Neural progenitor cell (in vitro differentiated cells): ENCODE data around the gene NKAIN2.

Source experiments
- EZH2phosphoT487 ChIP-seq: fragments of 200-600 bp; sonication (generic); IDR thresholded peaks from 2 replicates; pipeline ENCODE4 v1.6.1; 2017; ENCODE audit warnings: antibody characterized with exemption
- TF ChIP-seq, protein P1 (sequence below): fragments of 200-600 bp; sonication (generic); IDR thresholded peaks from 2 replicates; pipeline ENCODE4 v1.5.1; 2017; ENCODE audit warnings: antibody characterized with exemption, mild to moderate bottlenecking

GRCh38 chr6:124119596-124119995 lies 315.9 kb downstream of the NKAIN2 start:
- TF ChIP-seq, protein P1, sequence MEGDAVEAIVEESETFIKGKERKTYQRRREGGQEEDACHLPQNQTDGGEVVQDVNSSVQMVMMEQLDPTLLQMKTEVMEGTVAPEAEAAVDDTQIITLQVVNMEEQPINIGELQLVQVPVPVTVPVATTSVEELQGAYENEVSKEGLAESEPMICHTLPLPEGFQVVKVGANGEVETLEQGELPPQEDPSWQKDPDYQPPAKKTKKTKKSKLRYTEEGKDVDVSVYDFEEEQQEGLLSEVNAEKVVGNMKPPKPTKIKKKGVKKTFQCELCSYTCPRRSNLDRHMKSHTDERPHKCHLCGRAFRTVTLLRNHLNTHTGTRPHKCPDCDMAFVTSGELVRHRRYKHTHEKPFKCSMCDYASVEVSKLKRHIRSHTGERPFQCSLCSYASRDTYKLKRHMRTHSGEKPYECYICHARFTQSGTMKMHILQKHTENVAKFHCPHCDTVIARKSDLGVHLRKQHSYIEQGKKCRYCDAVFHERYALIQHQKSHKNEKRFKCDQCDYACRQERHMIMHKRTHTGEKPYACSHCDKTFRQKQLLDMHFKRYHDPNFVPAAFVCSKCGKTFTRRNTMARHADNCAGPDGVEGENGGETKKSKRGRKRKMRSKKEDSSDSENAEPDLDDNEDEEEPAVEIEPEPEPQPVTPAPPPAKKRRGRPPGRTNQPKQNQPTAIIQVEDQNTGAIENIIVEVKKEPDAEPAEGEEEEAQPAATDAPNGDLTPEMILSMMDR: no peak
- TF ChIP-seq EZH2phosphoT487: no peak
